NCI-H82 treated with DMSO at 0.1 percent for 48 hours (cell line): ENCODE measurements around the gene HPD.

ENCODE experiments used
- DNase-seq: peaks from one replicate; lab custom pipeline; 2025; ENCODE audit not compliant: unreplicated experiment; lab: John Stamatoyannopoulos, UW

Gene HPD

GRCh38 chr12:121811434-121812319 lies 47.0 kb downstream of the HPD start:
- DNase-seq = peak; percentile 31

GRCh38 chr12:121810833-121811433 lies 47.7 kb downstream of the HPD start:
- DNase-seq = no peak

- DNase-seq = no peak
Measured at GRCh38 chr12:121810234-121810817, 48.3 kb downstream of the HPD start.

DNA sequence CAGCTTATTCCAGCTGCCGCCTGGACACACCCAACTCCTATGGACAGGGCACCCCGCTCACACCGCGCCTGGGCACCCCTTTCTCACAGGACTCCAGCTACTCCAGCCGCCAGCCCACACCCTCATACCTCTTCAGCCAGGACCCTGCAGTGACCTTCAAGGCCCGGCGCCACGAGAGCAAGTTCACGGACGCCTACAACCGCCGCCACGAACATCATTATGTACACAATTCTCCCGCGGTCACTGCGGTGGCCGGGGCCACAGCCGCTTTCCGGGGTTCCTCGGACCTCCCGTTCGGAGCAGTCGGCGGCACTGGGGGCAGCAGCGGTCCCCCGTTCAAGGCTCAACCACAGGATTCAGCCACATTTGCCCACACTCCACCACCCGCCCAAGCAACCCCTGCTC lies 48.9 kb downstream of the HPD start:
- no peak for DNase-seq

DNA sequence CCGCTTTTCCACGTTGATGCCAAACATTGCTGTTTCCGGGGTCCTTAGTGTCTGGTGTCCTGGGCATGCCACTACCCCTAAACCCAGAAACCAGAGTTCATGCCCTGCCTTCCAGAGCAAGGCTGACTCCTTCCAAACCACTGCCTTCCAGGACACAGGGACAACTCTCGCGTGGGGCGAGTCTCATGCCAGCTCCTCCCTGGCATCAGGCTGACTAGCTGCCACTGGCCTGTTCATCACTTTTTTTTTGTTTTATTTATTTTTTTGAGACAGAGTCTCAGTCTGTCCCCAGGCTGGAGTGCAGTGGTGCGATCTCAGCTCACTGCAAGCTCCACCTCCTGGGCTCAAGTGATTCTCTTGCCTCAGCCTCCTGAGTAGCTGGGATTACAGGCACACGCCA lies 50.0 kb downstream of the HPD start:
- no peak for DNase-seq

GRCh38 chr12:121807642-121808347 lies 50.9 kb downstream of the HPD start:
- DNase-seq = no peak

DNA sequence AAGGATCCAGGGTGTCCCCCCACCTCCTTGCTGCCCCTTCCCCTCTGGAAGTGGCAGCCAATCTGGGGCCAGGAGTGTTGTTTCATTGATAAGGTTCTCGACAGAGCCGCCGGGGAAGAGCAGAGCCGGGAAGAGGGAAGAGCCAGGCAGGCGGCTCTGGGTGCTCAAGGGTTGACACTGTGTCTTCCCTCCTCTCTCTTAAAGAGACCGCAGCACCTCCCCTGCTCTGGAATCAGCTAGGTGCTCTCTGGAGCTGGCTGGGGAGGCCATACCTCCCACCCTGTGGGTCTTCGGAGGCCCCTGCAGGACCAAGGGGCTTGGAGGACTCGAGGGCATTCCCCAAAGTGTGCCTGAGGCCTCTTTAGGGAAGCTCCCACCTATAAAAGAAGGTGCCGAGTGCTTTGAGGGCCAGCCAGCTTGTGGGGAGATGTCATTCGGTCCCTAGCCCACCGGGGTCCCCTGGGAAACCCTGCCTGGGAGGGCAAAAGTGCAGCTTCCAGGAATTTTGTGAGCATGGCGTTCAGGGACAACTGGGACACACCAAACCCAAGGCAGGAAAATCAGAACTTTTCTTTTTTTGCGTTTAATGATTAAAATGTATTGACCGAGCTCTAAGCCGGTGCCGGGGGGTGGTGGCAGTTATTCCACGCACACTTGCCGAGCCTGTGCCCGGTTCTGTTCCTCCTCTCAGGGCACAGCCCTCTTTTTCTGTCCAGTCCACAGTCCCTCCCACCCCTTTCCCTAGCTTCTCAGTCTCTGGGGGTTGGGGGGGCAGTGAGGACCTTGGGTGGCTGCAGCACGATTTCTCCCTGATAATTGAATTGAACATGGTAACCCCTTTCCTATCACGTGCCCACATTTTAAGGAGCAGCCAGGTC lies 51.9 kb downstream of the HPD start:
- DNase-seq = no peak

DNA sequence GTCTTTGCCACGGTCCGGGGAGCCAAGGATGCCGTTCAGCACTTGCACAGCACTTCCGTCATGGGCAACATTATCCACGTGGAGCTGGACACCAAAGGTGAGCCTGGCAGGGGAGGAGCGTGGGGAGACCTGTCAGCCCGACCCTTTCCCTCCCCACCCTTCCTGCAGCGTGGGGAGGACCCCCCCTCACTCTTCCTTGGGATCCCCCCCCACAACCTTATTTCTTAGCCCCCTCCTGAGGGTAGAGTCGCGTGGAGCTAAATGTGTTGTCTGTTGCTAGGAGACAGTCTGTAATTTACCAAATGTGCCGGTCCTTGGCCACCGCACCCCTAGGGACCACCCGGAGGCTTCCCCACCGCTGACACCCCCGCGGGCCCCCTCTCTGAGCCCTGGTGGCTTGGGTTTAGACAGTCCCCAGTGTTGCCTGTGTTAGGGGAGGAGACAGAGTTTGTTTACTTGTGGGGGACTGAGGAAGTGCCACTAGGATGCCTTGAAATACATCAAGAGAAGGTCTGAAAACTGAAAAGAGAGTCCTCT lies 52.6 kb downstream of the HPD start:
- no peak for DNase-seq

DNA sequence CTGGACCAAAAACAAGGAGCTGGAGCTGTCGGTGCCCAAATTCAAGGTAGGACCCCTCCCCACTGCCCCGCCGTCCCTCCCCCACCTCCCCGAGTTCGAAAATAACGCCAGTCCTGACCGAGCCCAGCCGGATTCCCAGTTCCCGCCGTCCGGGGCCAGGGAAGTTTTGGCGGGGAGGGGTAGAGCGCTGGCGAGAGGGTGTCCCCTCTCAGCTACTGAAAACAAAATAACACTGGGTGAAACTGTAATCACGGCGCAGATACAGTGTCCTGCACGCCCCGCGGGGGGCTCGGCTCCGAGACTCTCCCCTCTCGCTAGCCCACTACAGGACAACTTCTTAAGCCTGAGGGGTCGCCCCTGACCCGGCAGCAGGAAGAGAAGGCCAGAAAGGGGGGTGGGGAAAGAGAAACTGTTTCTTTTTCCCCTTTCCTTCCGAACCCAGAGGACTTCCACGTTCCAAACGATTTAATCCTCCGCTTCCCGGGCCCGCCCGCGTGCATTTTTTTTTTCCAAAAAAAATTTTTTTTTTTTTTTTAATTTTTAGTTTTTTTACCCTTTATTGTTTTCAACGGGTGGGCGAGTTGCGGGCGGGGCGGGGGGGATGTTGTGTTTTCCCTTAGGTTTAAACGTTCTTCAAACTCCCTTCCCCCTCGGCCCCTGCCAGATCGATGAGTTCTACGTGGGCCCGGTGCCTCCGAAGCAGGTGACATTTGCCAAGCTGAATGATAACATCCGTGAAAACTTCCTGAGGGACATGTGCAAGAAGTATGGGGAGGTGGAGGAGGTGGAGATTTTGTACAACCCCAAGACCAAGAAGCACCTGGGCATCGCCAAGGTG lies 53.3 kb downstream of the HPD start:
- no peak for DNase-seq

DNA sequence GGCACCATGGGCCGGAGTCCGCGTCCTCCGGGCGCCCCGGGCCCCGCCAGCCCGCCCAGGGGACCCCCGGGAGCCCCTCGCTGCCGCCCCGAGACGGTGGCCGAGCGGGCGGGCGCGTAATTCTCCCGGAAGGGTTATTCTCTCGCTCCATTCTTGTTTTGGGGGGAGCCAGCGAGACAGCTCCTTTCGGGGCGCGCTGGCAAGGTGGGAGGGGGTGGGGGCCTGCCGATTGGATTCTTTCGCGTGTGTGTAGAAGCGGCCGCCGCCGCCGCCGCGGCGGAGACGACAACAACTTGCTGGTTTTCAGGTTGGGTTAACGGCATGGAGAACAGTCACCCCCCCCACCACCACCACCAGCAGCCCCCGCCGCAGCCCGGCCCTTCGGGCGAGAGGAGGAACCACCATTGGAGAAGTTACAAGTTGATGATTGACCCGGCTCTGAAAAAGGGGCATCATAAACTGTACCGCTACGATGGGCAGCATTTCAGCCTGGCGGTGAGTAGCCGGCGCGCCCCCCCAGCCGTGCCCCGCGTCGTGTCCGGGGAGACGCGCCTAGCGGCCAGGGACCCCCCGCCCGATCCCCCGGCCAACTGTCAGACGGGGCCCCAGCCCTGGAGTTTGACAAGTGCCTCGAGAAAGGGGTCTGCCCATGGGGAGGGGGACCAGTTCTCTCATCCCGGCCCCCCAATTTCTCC lies 54.1 kb downstream of the HPD start:
- DNase-seq = no peak

GRCh38 chr12:121803861-121804416 lies 54.7 kb downstream of the HPD start, which contains the start of gene SETD1B:
SETD1B (plus strand) TSS chr12:121804009; CDS start chr12:121804738, 729 bp downstream.
- peak; percentile 27 for DNase-seq

DNA sequence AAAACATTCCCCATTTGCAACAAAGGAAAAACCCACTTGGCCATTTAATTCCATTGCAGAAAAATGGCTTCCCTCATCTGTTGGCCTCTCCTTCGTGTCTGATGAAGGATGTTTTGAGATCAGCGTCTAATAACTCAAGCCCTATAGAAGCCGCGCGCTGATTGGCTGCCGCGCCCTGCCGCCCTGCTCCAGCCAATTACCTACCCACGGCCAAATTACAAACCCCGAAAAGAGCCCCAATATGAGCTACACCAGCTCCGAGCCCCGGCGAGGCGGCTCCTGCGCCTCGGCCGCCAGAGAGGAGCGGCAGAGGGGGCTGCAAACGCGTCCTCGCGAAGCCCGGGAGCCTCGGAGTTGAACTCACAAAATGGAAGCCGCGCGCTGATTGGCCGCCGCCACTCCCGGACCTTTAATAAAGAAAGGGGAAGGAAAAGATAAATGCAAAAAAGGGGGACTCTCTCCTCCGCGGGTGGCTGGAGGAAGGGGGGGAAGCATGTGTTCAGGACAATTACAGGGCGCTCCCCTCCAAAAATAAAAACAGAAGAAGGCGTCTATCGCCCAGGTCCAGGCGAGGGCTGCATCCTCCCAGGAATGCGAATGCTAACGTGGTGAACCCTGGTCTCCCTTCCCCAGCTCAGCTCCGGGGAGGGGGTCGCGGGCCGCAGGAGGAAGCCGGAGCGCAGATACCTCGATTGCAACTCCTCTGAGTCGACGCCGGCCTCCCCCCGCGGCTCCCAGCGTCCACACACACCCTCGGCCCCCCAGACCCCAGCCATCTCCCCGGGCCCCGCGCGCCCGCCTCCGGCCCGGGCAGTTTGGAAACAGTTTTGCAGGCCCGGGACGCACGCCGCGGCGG lies 55.6 kb downstream of the HPD start:
- peak; percentile 91 for DNase-seq

GRCh38 chr12:121802485-121802842 lies 56.2 kb downstream of the HPD start:
- no peak for DNase-seq

GRCh38 chr12:121801595-121802484 lies 56.8 kb downstream of the HPD start:
- DNase-seq = peak; percentile 72

DNA sequence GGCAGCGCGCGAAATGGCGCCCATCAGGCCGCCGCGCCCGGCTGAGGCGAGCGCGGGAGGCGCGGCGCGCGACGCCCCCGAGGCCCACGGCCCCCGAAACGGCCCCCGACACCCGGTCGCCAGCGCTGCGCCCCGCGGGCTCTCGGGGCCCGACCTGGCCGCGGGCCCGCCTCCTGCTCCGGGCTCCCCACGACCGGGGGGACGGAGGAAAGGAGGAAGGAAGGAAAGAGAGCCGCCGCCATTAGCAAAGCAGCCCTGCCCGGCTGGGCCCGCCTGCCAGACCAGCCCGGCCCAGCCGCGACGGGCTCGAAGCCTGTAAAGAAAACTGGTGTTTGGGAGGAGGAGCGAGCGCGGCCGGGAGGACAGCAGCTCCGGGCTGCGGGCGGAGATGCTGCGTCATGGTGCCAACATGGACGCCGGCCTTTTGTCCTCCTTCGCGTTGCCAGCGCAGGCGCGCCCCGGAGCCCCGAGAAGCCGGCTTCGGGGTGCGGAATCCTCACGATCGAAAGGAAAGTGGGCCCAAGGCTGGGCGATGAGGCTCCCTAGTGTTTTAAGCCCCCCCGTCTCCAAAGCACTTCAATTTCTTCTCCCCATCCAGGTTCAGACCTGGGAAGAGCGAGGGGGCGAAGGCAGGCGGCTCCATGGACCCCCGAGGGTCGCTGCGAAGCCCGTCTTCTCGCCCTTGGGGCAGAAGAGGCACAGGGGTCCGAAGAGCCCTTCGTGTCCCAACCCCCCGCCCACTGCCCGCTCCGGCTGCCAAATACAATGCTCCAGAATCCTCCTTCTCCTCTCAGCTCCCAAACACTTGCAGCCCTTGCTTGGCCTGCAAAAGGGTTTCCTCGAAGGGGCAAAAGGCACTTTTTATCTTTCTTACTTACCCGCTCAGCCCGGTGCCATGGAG lies 57.7 kb downstream of the HPD start:
- no peak for DNase-seq
